GM12891 (cell line): ENCODE data around the gene BABAM2.

Experiments
- POLR2A ChIP-seq: IDR thresholded peaks from 2 replicates; pipeline ENCODE4 v1.6.1; 2011; ENCODE audit warnings: low read depth, low read length, control low read depth
- POLR2AphosphoS5 ChIP-seq: IDR thresholded peaks from 2 replicates; pipeline ENCODE4 v1.6.1; 2011; ENCODE audit warnings: low read depth, low read length, control low read depth
- POU2F2 ChIP-seq: IDR thresholded peaks from 2 replicates; pipeline ENCODE4 v1.6.1; 2011; ENCODE audit warnings: low read depth, mild to moderate bottlenecking, control low read depth, low read length, moderate library complexity
- SPI1 ChIP-seq: IDR thresholded peaks from 2 replicates; pipeline ENCODE4 v1.6.1; 2011; ENCODE audit warnings: low read depth, low read length, control low read depth
- TAF1 ChIP-seq: IDR thresholded peaks from 2 replicates; pipeline ENCODE4 v1.6.1; 2011; ENCODE audit warnings: low read depth, low read length, control low read depth

GRCh38 chr2:28282248-28282647 is 391.7 kb downstream of the BABAM2 start:
- TF ChIP-seq POLR2AphosphoS5 = no peak
- TF ChIP-seq POLR2A = no peak
- no peak for TF ChIP-seq TAF1
- no peak for TF ChIP-seq POU2F2
- TF ChIP-seq SPI1 = no peak
